Activated B cell treated with CpG ODN at 0.5 μM for 24 hours (primary cell): Measurements from ENCODE around the gene RNF6. TPM values are rescaled to one million over a fixed set of nuclear protein-coding genes. Genes with fewer than 3 reads are reported as not detected.

Experiments used
- ATAC-seq: fragments of 200-7000 bp; cut with Tn5 transposase; one replicate; pipeline ENCODE4 v1.10.0; 2021; ENCODE audit warnings: low read depth, mild to moderate bottlenecking, moderate library complexity
- CTCF ChIA-PET: fragments of 350-600 bp; sonication (Branson Sonifier 250); formaldehyde crosslinking; loops from one replicate; lab custom pipeline; 2021; ENCODE audit warnings: antibody characterized with exemption; lab: Charles Lee
- POLR2A ChIA-PET: fragments of 350-600 bp; sonication (Branson Sonifier 250); formaldehyde crosslinking; loops from one replicate; lab custom pipeline; 2021; ENCODE audit warnings: antibody characterized with exemption; lab: Charles Lee
- DNase-seq: peaks from one replicate; pipeline ENCODE4 v3.0.0; 2022
- H3K27ac Mint-ChIP-seq: one replicate; pipeline ENCODE4 v1.8.0; 2020; ENCODE audit warnings: mixed read lengths
- H3K27me3 Mint-ChIP-seq: one replicate; pipeline ENCODE4 v1.8.0; 2021; ENCODE audit warnings: mixed read lengths
- H3K36me3 Mint-ChIP-seq: one replicate; pipeline ENCODE4 v1.8.0; 2021; ENCODE audit warnings: low read depth, mixed read lengths
- H3K4me1 Mint-ChIP-seq: one replicate; pipeline ENCODE4 v1.8.0; 2021; ENCODE audit warnings: mixed read lengths
- H3K4me3 Mint-ChIP-seq: one replicate; pipeline ENCODE4 v1.8.0; 2020; ENCODE audit warnings: mild to moderate bottlenecking, mixed read lengths
- H3K9me3 Mint-ChIP-seq: one replicate; pipeline ENCODE4 v1.8.0; 2020; ENCODE audit warnings: mixed read lengths
- intact Hi-C: fragments of 100-400 bp; cut with micrococcal nuclease; formaldehyde crosslinking; loops from one replicate; pipeline ENCODE4 v1.15.1; 2024
- total RNA-seq: library from RNA; stranded (reverse); gene quantifications from 2 replicates; pipeline ENCODE4 v1.2.3, GENCODE V29; 2022
- TF ChIP-seq, protein P1 (sequence below): fragments of 200-600 bp; IDR thresholded peaks from one replicate; pipeline ENCODE4 v1.8.0; 2022; ENCODE audit warnings: antibody characterized with exemption, mild to moderate bottlenecking

The RNF6 gene
- total RNA-seq, 1 donor from 2014 or later: 48.3 TPM

DNA sequence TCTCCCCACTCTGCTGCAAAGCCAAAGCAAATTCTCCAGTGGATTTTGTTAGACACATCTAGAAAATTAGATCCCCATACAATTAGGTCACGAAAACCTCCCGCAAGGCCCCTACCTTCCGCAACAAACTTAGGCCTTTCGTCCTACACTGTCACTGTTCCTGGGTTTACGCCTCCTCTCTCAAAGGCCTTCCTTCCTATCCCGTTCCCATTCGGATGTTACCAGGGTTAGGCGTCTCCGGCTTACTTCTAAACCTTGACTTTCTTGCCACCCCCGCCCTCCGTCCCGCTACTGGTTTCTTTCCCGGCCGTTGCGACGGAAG lies 754 bp downstream of the RNF6 start:
- DNase-seq (no peak), ATAC-seq (no peak)
- POLR2A ChIA-PET: interaction anchor here (1.6 to 6.2 kb wide), 2 partner anchors 34 to 36 kb away, joined by 18 to 125 read pairs; partner anchors contain the start of gene CDK8
- Mint-ChIP-seq H3K4me3 (peak overlapping the region; percentile 100), H3K27ac (peak overlapping the region; percentile 100), H3K36me3 (peaks cover 39% of the 10 kb centered on the region), H3K27me3 (peaks cover 5% of the 10 kb centered on the region), H3K4me1 (peaks cover 36% of the 10 kb centered on the region), H3K9me3 (no peaks in the 10 kb centered on the region)
- CTCF ChIA-PET: interaction anchor here (1.1 to 3.8 kb wide), 2 partner anchors 35 to 36 kb away, joined by 3 to 26 read pairs; no protein-coding TSS in a partner anchor
- TF ChIP-seq, protein P1, sequence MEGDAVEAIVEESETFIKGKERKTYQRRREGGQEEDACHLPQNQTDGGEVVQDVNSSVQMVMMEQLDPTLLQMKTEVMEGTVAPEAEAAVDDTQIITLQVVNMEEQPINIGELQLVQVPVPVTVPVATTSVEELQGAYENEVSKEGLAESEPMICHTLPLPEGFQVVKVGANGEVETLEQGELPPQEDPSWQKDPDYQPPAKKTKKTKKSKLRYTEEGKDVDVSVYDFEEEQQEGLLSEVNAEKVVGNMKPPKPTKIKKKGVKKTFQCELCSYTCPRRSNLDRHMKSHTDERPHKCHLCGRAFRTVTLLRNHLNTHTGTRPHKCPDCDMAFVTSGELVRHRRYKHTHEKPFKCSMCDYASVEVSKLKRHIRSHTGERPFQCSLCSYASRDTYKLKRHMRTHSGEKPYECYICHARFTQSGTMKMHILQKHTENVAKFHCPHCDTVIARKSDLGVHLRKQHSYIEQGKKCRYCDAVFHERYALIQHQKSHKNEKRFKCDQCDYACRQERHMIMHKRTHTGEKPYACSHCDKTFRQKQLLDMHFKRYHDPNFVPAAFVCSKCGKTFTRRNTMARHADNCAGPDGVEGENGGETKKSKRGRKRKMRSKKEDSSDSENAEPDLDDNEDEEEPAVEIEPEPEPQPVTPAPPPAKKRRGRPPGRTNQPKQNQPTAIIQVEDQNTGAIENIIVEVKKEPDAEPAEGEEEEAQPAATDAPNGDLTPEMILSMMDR: no peak
- intact Hi-C loops: no loop called here

DNA sequence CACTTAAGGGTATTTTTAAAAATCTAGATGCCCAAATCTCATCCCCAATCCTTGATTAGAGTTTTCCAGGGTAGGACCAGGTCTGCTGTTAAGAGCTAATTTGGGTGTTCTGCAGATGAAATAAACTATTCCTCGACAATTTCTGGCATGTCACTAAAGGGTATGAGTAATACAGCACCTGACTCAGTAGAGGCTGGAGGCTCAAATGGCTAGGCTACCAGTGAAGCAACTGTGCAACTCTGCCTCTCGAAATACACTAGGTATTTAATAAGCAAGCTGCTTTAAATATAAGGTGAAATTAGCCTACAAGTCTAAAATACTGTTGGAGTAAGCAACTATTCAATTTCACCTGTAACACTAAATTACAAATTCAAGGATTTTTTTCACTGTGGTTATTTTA lies 1.5 kb downstream of the RNF6 start:
- H3K27me3 Mint-ChIP-seq: no peaks in the 10 kb centered on the region
- H3K4me1 Mint-ChIP-seq: peaks cover 36% of the 10 kb centered on the region
- H3K9me3 Mint-ChIP-seq: no peaks in the 10 kb centered on the region
- TF ChIP-seq, protein P1: no peak
- intact Hi-C loops: no loop called here
- ChIA-PET CTCF (interaction anchor here (1.1 to 3.8 kb wide), 2 partner anchors 36 kb away, joined by 3 to 26 read pairs; no protein-coding TSS in a partner anchor), POLR2A (interaction anchor here (0.5 to 6.2 kb wide), 2 partner anchors 35 to 50 kb away, joined by 3 to 125 read pairs; no protein-coding TSS in a partner anchor)
- H3K27ac Mint-ChIP-seq: no peak overlapping the region
- peaks cover 45% of the 10 kb centered on the region for H3K36me3 Mint-ChIP-seq
- DNase-seq (no peak), ATAC-seq (no peak)
- peak overlapping the region; percentile 100 for H3K4me3 Mint-ChIP-seq

DNA sequence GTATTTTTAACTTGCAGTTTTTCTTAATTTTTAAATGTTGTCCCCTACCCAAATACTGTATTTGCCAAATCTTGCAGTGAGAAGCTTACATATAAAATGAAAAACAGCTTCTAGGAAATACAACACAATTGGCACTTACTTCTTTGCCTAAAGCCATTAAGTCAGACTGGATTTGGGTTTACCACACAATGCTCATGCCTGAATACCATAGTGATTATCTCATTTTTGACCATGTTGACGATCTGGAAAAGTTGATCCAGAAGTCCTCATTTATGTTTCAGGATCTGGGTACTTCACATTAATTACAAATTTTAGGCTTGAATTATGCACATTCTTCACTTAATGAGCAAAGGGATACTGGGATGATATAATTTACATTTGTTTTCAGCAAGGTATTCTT lies 2.4 kb downstream of the RNF6 start:
- H3K27me3 Mint-ChIP-seq: no peaks in the 10 kb centered on the region

DNA sequence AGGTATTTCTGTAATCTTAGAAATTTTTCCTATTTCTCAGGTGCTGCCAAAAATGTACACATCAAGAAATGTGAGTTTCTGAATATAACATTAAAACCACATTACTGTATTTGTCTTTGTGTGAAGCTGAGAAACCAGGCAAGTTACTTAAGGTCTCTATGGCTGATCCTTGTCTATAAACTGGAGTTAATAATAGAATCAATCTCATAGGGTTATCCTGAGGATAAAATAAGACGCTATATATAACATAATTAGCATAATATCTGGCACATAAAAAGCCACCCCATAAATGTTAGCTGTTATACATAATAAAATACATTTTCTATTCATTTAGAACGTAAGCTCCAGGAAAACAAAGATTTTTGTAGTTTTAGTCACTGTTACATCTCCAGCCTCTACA lies 6.1 kb downstream of the RNF6 start:
- peaks cover 70% of the 10 kb centered on the region for H3K36me3 Mint-ChIP-seq
- no peak for DNase-seq
- H3K27me3 Mint-ChIP-seq: no peaks in the 10 kb centered on the region
- H3K4me1 Mint-ChIP-seq: peaks cover 17% of the 10 kb centered on the region
- no peak overlapping the region for H3K27ac Mint-ChIP-seq
- ATAC-seq: no peak
- no peak overlapping the region for H3K4me3 Mint-ChIP-seq
- no peaks in the 10 kb centered on the region for H3K9me3 Mint-ChIP-seq
- TF ChIP-seq, protein P1: no peak
- ChIA-PET POLR2A (no interaction called here), CTCF (interaction anchor here (1.7 kb wide), 1 partner anchor 31 kb away, joined by 3 read pairs; no protein-coding TSS in a partner anchor)
- intact Hi-C loops: no loop called here

More for the DNA sequence above, 2.4 kb downstream of the RNF6 start:
- POLR2A ChIA-PET: interaction anchor here (6.2 kb wide), 1 partner anchor 34 kb away, joined by 125 read pairs; no protein-coding TSS in a partner anchor
- TF ChIP-seq, protein P1: no peak
- ATAC-seq (no peak), DNase-seq (no peak)
- H3K4me3 Mint-ChIP-seq: peak overlapping the region; percentile 100
- peaks cover 52% of the 10 kb centered on the region for H3K36me3 Mint-ChIP-seq
- H3K9me3 Mint-ChIP-seq: no peaks in the 10 kb centered on the region
- CTCF ChIA-PET: no interaction called here
- H3K27ac Mint-ChIP-seq: no peak overlapping the region
- peaks cover 36% of the 10 kb centered on the region for H3K4me1 Mint-ChIP-seq
- intact Hi-C loops: no loop called here

DNA sequence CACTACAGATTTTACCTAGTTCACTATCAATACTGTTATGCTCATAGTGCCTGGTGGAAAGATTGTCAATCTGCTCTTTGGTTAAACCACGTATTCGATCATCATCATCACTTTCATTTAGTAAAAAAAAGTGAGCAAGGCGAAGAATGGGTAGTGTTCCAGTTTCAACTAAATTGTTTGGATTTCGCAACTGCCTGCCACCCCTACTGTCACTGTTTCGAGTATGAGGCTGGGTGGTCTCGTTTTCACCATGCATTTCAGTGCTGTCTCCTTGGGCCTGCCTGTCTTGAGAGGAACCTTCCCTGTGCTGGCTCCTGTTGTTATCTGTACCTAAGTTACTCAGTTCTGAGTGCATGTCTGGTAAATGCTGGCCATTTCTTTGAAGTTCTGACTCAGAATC lies 8.1 kb downstream of the RNF6 start:
- Mint-ChIP-seq H3K9me3 (no peaks in the 10 kb centered on the region), H3K4me3 (no peak overlapping the region), H3K36me3 (peaks cover 75% of the 10 kb centered on the region), H3K4me1 (peaks cover 1% of the 10 kb centered on the region), H3K27ac (no peak overlapping the region), H3K27me3 (no peaks in the 10 kb centered on the region)
- DNase-seq (no peak), ATAC-seq (no peak)
- ChIA-PET CTCF (no interaction called here), POLR2A (no interaction called here)
- intact Hi-C loops: no loop called here
- TF ChIP-seq, protein P1: no peak
